Keratinocyte (primary cell): ENCODE data around the gene OPHN1.

ENCODE experiments used
- CTCF ChIP-seq, 3 experiments: IDR thresholded peaks in 1 of 3; conservative IDR thresholded peaks in 1 of 3; optimal IDR thresholded peaks in 1 of 3; 2 replicates in 2 of 3; 3 replicates in 1 of 3; pipeline versions ENCODE3 to v1.5.1; 2011; ENCODE audit warnings: low read length in 3 of 3, mild to moderate bottlenecking in 3 of 3, moderate library complexity in 2 of 3, control low read depth in 1 of 3, inconsistent platforms in 1 of 3; ENCODE audit not compliant: insufficient read depth in 2 of 3; ENCODE audit errors: extremely low read depth in 1 of 3
- EZH2 ChIP-seq: IDR thresholded peaks from one replicate; pipeline ENCODE4 v1.6.1; 2012; ENCODE audit warnings: inconsistent platforms, mild to moderate bottlenecking, low read length, moderate library complexity

- TF ChIP-seq CTCF (optimal IDR thresholded peaks at IDR 0.05 in 1 of 3, IDR thresholded peaks at IDR 0.05 in 1 of 3, conservative IDR thresholded peaks at IDR 0.05 in 1 of 3; ENCODE audit: extremely low read depth in 1 of 3, insufficient read depth in 2 of 3, low read length in 3 of 3) (no peak), EZH2 (no peak)
These were observed 311.5 kb downstream of the OPHN1 start for GRCh38 chrX:68121835-68122234.
